LHCN-M2 (cell line): ENCODE data around the gene SPATA31A1. TPM values are rescaled to one million over a fixed set of nuclear protein-coding genes. Genes with fewer than 3 reads are reported as not detected.
"Not testable (repeated sequence)": the region's sequence is repeated elsewhere in the genome, so short reads cannot be mapped to it uniquely, and the experiment has no call there.

Experiments
- DNase-seq: peaks from one replicate; pipeline ENCODE4 v3.0.0-alpha.2; 2012; ENCODE audit warnings: low read depth
- polyA plus RNA-seq: library from polyadenylated mRNA; unstranded; fragments of >200 nt; gene quantifications from one replicate; pipeline ENCODE4 v1.2.1, GENCODE V29; 2012; ENCODE audit warnings: missing spikeins
- total RNA-seq: library from RNA; depleted of rRNA; stranded (reverse); fragments of >200 nt; gene quantifications from 2 replicates; pipeline ENCODE4 v1.2.3, GENCODE V29; 2014; rRNA removed

Gene SPATA31A1
- not detected in 2 replicates for total RNA-seq
- polyA plus RNA-seq, result not detected

DNA sequence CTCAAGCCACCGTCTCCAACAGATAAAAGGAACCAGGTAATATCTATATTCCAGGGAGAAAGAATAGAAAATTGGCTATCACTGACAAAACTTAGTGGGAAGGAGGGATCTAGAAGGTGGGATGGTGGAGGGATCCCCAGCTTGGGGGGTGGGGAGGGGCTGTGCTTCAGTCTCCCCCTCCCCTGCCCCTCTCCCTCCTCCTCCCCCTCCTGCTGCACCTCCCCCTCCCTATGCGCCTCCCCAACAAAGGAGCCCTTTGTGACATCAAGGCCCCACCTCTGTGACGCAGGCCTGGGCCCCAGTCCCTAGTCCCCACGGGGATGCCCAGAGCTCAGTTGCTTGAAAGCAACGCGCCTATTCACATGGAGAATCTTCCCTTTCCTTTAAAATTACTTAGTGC, at the start of gene SPATA31A1:
TSS of gene SPATA31A1 (plus strand) at position 301 of the 400 bp plus-strand sequence. CDS start at position 363, 62 bp downstream.
- not testable (repeated sequence) for DNase-seq

DNA sequence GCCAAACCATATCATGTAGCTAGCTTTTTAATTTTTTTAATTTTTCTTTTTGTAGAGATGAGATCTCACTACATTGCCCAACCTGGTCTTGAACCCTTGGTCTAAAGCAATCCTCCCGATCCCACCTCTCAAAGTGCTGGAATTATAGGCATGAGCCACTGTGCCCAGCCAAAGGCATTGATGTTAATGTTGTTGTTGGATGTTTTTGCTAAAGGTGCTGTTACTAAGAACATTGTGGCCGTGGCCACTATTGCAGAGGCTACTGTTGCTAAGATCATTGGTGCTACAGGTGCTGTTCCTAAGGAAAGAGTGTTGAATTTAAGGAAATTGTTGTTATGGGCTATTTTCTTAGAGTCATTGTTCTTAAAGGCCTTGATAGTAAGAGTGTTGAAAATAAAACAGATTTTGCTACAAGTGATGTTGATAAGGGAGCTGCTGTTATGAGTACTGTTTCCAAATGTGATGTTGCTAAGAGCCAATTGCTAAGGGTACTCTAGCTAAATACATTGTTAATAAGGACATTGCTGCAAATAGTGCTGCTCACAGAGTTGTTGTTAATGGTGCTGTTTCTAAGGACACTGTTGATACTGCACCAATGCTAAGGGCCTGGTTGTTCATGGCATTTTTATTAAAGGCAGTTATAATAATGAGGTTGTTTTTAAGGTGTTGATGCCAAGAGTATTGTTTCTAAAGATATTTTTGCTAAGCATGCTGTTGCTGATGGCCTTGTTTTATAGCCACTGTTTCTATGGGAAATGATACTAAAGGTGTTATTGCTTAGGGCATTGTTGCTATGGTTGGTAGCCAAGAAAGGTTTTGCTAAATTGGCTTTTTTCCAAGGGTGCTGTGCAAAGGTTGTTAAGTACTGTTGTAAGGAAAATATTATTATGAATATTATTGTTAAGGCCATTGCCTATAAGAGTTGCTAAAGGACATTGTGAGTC, 52.1 kb downstream of the SPATA31A1 start:
- DNase-seq, result not testable (repeated sequence)

DNA sequence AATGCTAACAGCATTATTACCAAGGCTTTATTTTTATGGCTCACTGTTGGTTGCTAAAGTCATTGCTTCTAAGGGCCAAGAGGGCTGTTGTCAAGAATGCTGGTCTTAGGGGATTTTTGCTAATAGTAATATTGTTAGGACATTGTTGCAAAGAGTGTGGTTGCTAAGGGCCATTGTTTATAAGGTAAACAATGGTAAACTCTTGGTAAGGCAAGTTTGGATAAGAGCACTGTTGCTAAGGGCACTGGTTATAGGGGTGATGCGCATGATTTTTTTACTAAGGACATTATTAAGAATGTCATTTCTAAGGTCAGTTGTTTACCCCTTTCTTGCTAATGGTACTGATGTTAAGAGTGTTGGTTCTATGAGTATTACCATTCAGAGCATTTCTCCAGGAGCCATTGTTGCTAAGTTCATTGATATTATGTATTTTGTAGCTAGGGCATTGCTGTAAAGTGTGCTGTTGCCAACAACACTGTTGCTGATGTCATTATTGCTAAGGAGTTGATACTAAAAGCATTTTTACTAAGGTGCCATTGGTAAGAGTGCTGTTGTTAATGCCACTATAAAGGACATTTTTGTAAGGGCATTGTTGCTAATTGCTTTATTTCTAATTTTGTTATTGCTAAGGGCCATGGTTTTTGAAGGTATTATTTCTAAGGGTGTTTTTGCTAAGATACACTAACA, 55.9 kb downstream of the SPATA31A1 start:
- not testable (repeated sequence) for DNase-seq

Other genes with a start within 250 kb of the SPATA31A1 start
- gene CNTNAP3, start 67.5 kb upstream of the SPATA31A1 start, total RNA-seq, result 0.69 and 0.71 TPM in 2 replicates